Measurements from ENCODE around the gene ABCC6.

- TF ChIP-seq GATA2 (IDR thresholded peaks at IDR 0.05; ENCODE audit: low read depth, low read length): no peak
- no peak for TF ChIP-seq GATA3 (IDR thresholded peaks at IDR 0.05; ENCODE audit: low read depth, low read length)
These were observed 86.2 kb downstream of the ABCC6 start for GRCh38 chr16:16137110-16137509.

Data from SH-SY5Y (cell line).